HepG2 (cell line): ENCODE data around the gene TSHZ2. TPM values are rescaled to one million over a fixed set of nuclear protein-coding genes. Genes with fewer than 3 reads are reported as not detected.

Experiments
- ETS1 ChIP-seq: sonication (generic); formaldehyde crosslinking; IDR thresholded peaks from 2 replicates; pipeline ENCODE4 v1.4.0; 2020; ENCODE audit warnings: missing genetic modification reagents
- GATAD2A ChIP-seq: IDR thresholded peaks from 2 replicates; pipeline ENCODE4 v1.6.1; 2016
- GTF3A ChIP-seq: sonication (generic); formaldehyde crosslinking; conservative IDR thresholded peaks from 2 replicates; pipeline ENCODE4 v1.4.0; 2020; ENCODE audit warnings: mild to moderate bottlenecking, missing genetic modification reagents
- HIVEP1 ChIP-seq: sonication (generic); formaldehyde crosslinking; IDR thresholded peaks from 2 replicates; pipeline ENCODE4 v1.4.0; 2020; ENCODE audit warnings: mild to moderate bottlenecking, missing genetic modification reagents
- IRX3 ChIP-seq: sonication (generic); formaldehyde crosslinking; IDR thresholded peaks from 2 replicates; pipeline ENCODE4 v1.8.1; 2023; ENCODE audit warnings: mild to moderate bottlenecking, low read depth, missing genetic modification reagents, borderline replicate concordance
- KLF15 ChIP-seq: sonication (generic); formaldehyde crosslinking; IDR thresholded peaks from 2 replicates; pipeline ENCODE4 v1.8.1; 2023; ENCODE audit warnings: borderline replicate concordance, mild to moderate bottlenecking, inconsistent platforms, missing genetic modification reagents, mixed read lengths
- SNAPC5 ChIP-seq: sonication (generic); formaldehyde crosslinking; IDR thresholded peaks from 2 replicates; pipeline ENCODE4 v1.8.1; 2023; ENCODE audit warnings: mild to moderate bottlenecking, missing genetic modification reagents, borderline replicate concordance
- SOX6 ChIP-seq, 2 experiments: fragments of 450-650 bp in 1 of 2; sonication (generic) in 1 of 2; formaldehyde crosslinking in 1 of 2; IDR thresholded peaks; 2 replicates each; pipeline versions ENCODE4 v1.4.0 to v1.6.1; 2017 to 2020; ENCODE audit warnings: antibody characterized with exemption in 1 of 2, mild to moderate bottlenecking in 1 of 2, missing genetic modification reagents in 1 of 2
- ZBTB7A ChIP-seq: sonication (generic); formaldehyde crosslinking; IDR thresholded peaks from 2 replicates; pipeline ENCODE4 v1.8.0; 2022; ENCODE audit warnings: mild to moderate bottlenecking, missing genetic modification reagents
- ZHX1 ChIP-seq: sonication (generic); formaldehyde crosslinking; IDR thresholded peaks from 2 replicates; pipeline ENCODE4 v1.8.1; 2022; ENCODE audit warnings: low read depth, mild to moderate bottlenecking, missing genetic modification reagents
- ZNF275 ChIP-seq: sonication (generic); formaldehyde crosslinking; IDR thresholded peaks from 2 replicates; pipeline ENCODE4 v1.8.0; 2022; ENCODE audit warnings: missing genetic modification reagents, mild to moderate bottlenecking, inconsistent platforms, borderline replicate concordance
- ZNF280D ChIP-seq: sonication (generic); formaldehyde crosslinking; IDR thresholded peaks from 2 replicates; pipeline ENCODE4 v1.5.1; 2020; ENCODE audit warnings: mild to moderate bottlenecking, missing genetic modification reagents
- ZNF333 ChIP-seq: sonication (generic); formaldehyde crosslinking; IDR thresholded peaks from 2 replicates; pipeline ENCODE4 v1.4.0; 2020; ENCODE audit warnings: mild to moderate bottlenecking, missing genetic modification reagents, borderline replicate concordance
- ZNF543 ChIP-seq: sonication (generic); formaldehyde crosslinking; IDR thresholded peaks from 2 replicates; pipeline ENCODE4 v1.4.0; 2020; ENCODE audit warnings: mild to moderate bottlenecking, missing genetic modification reagents
- ZNF782 ChIP-seq: sonication (generic); formaldehyde crosslinking; IDR thresholded peaks from 2 replicates; pipeline ENCODE4 v1.4.0; 2020; ENCODE audit warnings: missing genetic modification reagents, mild to moderate bottlenecking, borderline replicate concordance
- ZNF841 ChIP-seq: sonication (generic); formaldehyde crosslinking; IDR thresholded peaks from 2 replicates; pipeline ENCODE4 v1.8.1; 2023; ENCODE audit warnings: missing genetic modification reagents, borderline replicate concordance
- ZXDC ChIP-seq: sonication (generic); formaldehyde crosslinking; IDR thresholded peaks from 2 replicates; pipeline ENCODE4 v1.5.0; 2020; ENCODE audit warnings: mild to moderate bottlenecking, missing genetic modification reagents
- ZZZ3 ChIP-seq: sonication (generic); formaldehyde crosslinking; IDR thresholded peaks from 2 replicates; pipeline ENCODE4 v1.4.0; 2020; ENCODE audit warnings: missing genetic modification reagents, mild to moderate bottlenecking, borderline replicate concordance
- polyA plus RNA-seq, 8 experiments: library from polyadenylated mRNA; depleted of rRNA in 3 of 8; stranded (reverse) in 7 of 8; unstranded in 1 of 8; fragments of >200 nt; fragmentation: Illumina TruSeq in 4 of 8; extraction: Trizol in 4 of 8; gene quantifications; 2 replicates each; pipeline versions ENCODE4 v1.2.1 to v1.2.3, GENCODE V29; 2011 to 2016; ENCODE audit warnings: low read depth in 4 of 8, missing spikeins in 1 of 8, mixed read lengths in 1 of 8; ENCODE audit not compliant: insufficient read depth in 1 of 8
- total RNA-seq, 5 experiments: library from RNA; depleted of rRNA; stranded (reverse); fragments of >200 nt; fragmentation: Illumina TruSeq; extraction: Trizol; gene quantifications; 2 replicates each; pipeline ENCODE4 v1.2.3, GENCODE V29; 2016; ENCODE audit warnings: low read depth in 1 of 5

The TSHZ2 gene
- total and polyA plus RNA-seq, 2 of the 13 experiments (the other 11 are each of a cell fraction or from before 2014, with no cell fraction given): 0.01 TPM; not detected in 1

- TF ChIP-seq ZXDC: no peak
- no peak for TF ChIP-seq ZNF782
- TF ChIP-seq ZNF275 (CRISPR knock-in tag): no peak
- no peak for TF ChIP-seq ZHX1 (CRISPR knock-in tag)
- no peak for TF ChIP-seq ZNF280D
- peak; percentile 55; the same call in 1 of the 2 replicates for TF ChIP-seq GATAD2A (CRISPR knock-in tag)
- no peak for TF ChIP-seq ZNF333 (CRISPR knock-in tag)
- no peak for TF ChIP-seq ZBTB7A (CRISPR knock-in tag)
- TF ChIP-seq ZZZ3 (CRISPR knock-in tag): no peak
- no peak for TF ChIP-seq HIVEP1 (CRISPR knock-in tag)
- no peak for TF ChIP-seq IRX3 (CRISPR knock-in tag)
- TF ChIP-seq SNAPC5 (CRISPR knock-in tag): no peak
- TF ChIP-seq ZNF841 (CRISPR knock-in tag): no peak
- no peak for TF ChIP-seq SOX6 (IDR thresholded peaks at IDR 0.05)
- peak; percentile 59; the same call in 1 of the 2 replicates for TF ChIP-seq SOX6 (CRISPR knock-in tag; IDR thresholded peaks at IDR 0.05)
- TF ChIP-seq KLF15 (CRISPR knock-in tag): no peak
- TF ChIP-seq GTF3A (CRISPR knock-in tag): no peak
- TF ChIP-seq ZNF543 (CRISPR knock-in tag): no peak
- no peak for TF ChIP-seq ETS1 (CRISPR knock-in tag)
These were observed 520.1 kb downstream of the TSHZ2 start (continued) for GRCh38 chr20:53492212-53492611.
